Amniotic stem cell (primary cell): ENCODE data around the gene SLC6A16.
"Not testable (repeated sequence)": the region's sequence is repeated elsewhere in the genome, so short reads cannot be mapped to it uniquely, and the experiment has no call there.

Experiments used
- DNase-seq: peaks from one replicate; lab custom pipeline; 2025; lab: John Stamatoyannopoulos, UW

The SLC6A16 gene

DNA sequence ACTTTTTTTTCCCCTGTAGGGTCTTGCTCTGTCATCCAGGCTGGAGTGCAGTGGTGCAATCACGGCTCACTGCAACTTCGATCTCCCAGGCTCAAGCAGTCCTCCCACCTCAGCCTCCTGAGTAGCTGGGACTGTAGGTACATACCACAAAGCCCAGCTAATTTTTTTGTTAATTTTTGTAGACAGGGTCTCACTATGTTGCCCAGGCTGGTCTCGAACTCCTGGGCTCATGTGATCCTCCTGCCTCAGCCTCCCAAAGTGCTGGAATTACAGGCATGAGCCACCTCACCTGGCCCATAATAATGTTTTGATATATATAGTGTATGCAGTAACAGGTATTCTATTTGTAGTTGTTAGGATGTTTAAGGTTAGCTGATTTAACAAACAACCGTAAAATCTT is 6.2 kb upstream of the SLC6A16 start:
- DNase-seq = not testable (repeated sequence)

DNA sequence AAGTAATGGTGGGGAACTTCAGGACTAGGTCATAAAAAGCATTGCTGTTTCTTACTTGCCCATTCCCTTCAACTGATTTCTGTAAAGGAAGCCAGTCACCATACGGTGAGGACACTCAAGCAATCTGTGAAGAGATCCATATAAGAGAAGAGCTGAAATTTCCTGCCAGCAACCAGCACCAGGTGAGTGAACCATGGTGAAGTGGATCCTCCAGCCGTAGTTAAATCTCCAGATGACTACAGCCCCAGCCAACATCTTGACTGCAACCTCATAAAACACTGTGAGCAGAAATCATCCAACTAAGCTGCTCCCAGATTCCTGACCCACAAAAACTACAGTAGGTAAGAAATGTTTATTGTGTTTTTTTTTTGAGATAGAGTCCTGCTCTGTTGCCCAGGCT is 3.8 kb upstream of the SLC6A16 start:
- DNase-seq = no peak

DNA sequence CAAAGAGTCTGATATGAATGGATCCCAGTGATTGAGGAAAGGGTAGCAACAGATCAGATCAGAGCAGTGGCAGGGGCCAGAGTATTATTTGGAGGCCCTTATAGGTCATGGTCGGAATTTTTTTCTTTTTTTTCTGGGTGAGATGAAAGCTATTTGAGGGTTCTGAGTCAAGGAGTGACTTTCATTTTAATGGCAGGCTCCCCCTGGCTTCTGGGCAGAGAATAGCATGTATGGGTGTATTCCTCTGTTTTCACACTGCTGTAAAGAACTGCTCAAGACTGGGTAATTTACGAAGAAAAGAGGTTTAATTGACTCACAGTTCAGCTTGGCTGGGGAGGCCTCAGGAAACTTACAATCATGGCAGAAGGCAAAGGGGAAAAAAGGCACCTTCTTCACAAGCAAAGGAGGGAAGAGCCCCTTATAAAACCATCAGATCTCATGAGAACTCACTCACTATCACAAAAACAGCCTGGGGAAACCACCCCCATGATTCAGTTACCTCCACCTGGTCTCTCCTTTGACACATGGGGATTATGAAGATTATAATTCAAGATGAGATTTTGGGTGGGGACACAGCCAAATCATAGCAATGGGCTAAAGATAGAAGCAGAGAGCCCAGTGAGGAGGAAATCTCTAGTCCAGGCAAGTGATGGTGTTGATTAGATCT is 3.0 kb upstream of the SLC6A16 start:
- DNase-seq = no peak

DNA sequence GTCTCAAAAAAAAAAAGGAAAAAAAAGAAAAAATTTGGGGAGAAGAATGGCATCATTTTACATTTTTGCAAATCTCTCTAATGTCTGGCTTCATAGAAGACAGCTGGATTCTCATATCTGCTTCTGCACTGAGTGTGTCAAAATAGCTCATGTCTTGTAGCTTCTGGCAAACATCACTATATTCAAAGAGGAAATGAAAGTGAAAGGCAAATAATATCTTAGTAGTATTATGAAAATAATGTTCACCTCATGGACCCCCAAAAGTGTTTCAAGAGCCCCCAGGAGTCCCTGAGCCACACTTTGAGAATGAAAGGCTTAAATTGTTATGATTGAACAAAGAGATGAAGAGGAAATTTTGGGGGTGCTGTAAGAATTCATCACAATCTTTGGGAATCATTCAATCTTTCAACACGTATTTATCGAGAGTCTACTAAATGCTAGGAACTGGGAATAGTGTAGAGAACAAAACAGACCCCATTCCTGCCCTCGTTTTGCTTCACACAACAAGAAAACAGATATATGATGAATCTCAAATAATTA is 1.2 kb upstream of the SLC6A16 start:
- DNase-seq = no peak

DNA sequence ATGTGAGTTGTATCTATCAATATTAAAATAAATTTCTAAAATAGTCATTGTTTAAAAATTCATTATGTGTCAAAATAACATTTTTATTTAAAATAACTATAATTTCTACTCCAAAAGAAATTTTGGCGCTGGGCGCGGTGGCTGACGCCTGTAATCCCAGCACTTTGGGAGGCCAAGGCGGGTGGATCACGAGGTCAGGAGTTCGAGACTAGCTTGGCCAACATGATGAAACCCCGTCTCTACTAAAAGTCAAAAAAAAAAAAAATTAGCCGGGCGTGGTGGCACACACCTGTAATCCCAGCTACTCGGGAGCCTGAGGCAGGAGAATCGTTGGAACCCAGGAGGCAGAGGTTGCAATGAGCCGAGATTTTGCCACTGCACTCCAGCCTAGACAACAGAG is 765 bp upstream of the SLC6A16 start:
- DNase-seq = not testable (repeated sequence)

DNA sequence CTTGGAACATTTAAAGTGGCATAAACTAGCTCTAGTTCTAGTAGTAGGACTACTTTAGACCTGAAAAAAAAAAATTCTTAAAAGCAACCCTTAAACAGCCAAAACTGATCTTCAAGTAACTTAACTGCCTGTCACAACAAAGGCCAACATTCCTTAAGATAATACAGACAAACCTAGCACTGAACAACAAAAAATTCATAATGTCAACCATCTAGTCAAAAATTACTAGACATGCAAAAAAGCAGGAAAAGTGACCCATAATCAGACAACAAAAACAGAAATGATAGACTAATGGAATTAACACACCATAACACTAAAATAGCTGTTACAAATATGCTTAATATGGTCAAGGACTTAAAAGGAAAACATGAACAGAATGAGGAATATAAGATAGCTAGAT is 6.7 kb downstream of the SLC6A16 start:
- no peak for DNase-seq

DNA sequence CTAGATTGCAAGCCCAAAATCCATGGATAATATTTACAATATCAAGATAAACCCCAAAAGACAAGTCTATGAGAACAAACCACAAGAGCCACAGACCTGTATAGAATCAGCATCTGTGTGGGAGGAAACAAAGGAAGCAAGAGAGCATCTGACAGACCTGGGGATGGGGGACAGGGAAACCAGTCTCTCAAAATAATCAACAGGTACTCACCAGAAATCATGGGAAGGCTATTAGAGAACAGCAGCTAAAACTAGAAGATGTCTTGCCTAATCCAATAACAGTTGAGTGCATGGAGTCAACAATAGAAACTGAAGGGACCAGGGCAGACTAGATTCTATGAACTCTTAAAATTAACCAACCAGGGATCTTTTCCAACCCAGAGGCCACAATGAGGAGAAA is 8.7 kb downstream of the SLC6A16 start:
- no peak for DNase-seq

DNA sequence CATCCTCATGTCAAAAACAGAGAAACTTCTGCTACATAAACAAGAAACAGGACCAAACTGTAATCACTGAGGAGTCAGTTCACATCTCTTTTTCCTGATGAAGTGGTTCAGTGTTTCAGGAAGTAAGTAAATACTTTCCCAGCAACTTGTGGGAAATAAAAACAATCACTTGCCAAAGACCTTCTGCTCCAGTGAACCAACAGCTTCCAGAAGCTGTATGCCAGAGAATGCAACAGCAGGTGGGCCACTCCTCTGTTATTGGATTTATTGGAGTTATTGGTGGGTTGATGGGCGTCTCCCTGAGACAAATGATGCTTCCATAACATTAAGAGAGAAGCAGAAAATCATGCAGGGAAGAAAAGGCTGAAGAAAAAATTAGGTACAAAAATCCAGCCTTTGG is 9.9 kb downstream of the SLC6A16 start:
- DNase-seq = no peak

DNA sequence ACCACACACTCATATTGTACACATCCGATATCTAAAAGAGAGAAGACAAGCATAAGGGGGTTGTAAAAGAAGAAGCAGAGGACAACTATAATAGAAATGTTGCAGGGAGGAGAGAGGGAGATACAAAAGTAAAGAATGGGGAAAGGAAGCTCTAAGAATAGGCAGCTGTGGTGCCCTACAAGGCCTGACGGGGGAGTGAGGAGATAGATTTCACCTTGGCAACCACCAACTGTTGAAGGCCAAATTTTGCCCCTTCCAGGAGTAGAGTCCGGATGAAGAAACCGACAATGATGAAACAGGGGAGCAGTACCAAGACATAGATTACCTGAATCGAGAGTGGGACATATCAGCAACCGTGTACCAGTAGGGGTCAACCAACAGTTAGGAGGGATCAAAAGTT is 15.9 kb downstream of the SLC6A16 start:
- no peak for DNase-seq

DNA sequence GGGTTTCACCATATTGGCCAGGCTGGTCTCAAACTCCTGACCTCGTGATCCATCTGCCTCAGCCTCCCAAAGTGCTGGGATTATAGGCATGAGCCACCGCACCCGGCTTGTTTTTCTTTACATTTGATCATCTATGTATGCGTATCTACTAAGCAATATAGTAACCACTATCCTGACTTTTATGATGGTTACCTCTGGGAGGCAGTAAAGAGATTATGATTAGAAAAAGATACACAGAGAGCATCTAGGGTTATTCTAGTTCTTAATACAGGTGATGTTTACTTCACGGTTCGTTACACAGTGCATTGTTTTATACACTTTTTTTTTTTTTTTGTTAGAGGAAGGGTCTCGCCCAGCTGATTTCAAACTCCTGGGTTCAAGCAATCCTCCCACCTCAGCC is 18.3 kb downstream of the SLC6A16 start:
- not testable (repeated sequence) for DNase-seq

DNA sequence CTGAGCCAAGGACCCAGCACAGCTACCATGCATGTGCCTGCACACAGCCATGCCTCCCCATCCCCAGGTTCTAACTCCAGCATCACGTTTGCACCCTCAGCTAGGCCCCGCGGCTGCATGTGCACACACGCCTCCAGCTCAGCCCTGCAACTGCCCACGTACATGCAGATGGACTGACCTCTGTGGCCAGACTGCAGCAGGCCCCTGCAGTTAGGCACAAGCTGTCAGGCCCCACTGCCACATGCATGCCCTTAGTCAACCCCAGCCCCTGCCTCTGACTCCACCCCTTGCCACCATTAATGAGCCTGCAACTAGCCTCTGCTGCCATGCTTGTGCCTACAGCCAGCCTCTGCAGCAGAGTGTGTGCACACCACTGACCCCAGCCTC is 23.1 kb downstream of the SLC6A16 start:
- DNase-seq = no peak

DNA sequence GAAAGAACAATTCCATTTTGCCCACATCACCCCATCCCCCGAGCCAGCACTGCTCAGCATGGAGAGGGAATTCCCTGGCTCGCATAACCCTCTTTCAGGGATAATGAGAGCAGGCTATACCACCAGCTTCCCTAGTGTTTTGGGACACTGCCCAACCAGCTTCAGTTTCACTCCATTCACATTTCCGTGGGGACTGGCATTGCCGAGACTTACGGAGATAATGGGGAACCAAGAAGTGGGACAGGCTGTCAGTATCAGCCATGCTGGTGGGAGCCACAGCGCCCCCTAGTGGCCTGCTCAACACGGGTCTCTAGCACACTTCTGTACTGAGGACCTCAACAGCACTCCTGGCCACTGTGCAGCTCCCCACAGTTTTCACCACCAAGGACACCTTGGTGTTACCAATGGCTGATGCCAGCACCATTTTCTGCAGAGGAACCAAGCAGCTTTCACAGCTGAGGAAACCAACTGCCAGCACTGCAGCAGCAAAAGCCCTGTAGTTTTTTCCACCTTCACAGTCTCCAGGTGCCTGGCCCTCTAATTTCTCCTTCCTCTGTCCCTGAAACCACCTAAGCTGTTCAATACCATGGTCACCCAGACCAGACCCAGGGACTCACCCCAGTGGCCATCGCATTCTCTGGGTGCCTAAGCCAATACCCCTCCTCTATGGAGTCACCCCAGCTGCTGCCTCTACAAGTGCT is 23.7 kb downstream of the SLC6A16 start:
- DNase-seq = no peak

DNA sequence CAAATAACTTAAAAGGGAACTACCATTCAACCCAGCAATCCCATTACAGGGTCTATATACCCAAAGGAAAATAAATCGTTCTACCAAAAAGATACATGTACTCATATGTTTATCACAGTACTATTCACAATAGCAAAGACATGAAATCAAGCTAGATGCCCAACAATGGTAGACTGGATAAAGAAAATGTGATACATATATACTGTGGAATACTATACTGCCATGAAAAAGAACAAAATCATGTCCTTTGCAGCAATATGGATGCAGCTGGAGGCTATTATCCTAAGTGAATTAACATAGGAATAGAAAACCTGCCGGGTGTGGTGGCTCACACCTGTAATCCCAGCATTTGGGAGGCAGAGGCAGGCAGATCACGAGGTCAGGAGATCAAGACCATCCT is 26.3 kb downstream of the SLC6A16 start:
- not testable (repeated sequence) for DNase-seq

DNA sequence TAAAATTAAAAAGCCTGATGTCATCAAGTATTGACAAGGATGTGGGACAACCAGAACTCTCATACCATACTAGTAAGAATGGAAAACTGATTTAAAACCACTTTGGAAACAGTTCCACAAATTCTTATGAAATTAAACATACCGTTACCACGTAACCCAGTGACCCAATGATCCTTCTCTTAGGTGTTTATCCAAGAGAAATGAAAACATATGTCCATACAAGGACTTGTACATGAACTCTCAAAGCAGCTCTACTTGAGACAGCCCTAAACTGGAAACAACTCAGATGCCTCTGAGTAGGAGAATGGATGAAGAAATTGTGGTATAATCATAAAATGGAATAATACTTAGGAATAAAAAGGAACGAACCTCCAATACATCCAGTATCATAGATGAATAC is 27.6 kb downstream of the SLC6A16 start:
- DNase-seq = no peak

DNA sequence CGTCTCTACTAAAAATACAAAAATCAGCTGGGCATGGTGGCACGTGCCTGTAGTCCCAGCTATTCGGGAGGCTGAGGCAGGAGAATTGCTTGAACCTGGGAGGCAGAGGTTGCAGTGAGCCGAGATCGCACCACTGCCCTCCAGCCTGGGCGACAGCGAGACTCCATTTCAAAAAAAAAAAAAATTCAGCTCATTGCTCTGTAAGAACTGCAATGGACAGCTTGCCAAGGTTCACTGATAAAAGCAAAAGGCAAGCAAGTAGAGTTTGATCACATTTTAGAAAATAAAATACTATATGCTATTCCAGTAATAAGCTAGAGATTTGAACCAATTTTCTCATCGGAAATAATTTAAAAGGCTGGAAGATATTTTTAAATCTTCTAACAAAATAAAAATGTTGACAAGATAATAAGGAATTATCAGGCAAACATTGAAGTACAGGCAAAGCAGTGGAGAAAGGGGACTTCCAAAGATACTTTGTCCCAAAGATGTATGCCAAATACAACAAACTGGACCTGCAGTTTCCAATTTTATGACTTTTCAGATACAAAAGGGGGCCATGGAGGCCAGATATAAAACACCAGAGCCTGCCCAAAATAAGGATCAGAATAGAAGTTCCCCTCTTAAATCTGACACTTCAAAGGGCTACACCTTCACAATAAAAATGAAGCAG is 29.6 kb downstream of the SLC6A16 start:
- no peak for DNase-seq

DNA sequence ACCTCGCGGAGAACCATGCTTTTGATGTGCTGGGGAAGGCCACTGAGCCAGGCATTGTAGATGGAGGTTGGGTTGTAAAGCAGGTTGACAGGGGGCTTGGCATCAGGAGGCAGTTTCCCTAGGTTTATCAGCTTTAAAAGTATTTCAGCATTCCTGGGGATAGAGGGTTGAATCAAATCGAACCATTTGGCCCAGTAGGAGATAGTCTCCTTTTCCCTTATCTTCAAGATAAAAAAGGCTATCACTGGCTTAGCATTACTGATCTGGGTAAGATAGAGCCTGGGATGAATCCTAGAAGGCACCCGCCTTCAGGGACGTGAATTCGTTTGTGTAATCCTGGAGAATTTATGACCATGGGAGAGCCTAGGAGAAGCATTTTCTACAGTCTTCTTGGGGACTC is 30.6 kb downstream of the SLC6A16 start:
- no peak for DNase-seq

DNA sequence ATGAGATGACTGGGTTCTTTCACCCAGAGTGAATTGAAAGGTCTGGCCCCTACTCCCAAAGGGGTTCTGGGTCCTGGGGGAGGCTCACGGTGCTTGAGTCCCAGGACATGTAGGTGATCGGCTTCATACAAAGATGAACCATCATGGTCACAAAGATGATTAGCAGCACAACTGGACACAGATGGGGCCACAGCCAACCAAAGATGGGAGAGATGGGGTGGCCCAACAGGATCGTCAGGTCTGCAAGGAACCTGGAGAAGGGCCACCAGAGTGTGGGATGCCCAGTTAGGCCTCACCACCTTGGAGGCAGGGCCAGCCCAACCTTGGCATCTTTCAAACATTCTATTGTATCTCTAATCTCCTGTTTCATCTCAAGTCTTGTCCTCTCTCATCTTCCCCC is 34.5 kb downstream of the SLC6A16 start:
- DNase-seq = no peak

DNA sequence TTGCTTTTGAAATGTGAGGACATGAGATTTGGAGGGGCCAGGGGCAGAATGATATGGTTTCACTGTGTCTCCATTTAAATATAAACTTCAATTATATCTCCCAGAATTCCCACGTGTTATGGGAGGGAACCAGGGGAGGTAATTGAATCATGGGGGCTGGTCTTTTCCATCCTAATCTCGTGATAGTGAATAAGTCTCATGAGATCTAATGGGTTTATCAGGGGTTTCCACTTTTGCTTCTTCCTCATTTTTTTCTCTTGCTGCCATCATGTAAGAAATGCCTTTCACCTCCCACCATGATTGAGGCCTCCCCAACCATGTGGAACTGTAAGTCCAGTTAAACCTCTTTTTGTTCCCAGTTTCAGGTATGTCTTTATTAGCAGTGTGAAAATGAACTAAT is 35.7 kb downstream of the SLC6A16 start:
- DNase-seq = not testable (repeated sequence)

DNA sequence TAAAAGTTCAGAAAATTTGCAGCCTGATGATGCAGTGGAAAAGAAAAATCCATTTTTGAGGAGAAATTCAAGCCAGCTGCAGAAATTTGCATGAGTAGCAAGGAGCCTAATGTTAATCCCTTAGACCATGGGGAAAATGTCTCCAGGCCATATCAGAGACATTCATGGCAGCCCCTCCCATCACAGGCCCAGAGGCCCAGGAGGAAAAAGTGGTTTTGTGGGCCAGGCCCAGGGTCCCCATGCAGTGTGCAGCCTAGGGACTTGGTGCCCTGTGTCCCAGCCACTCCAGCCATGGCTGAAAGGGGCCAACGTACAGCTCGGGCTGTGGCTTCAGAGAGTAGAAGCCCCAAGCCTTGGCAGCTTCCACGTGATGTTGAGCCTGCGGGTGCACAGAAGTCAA is 36.8 kb downstream of the SLC6A16 start:
- DNase-seq = not testable (repeated sequence)

DNA sequence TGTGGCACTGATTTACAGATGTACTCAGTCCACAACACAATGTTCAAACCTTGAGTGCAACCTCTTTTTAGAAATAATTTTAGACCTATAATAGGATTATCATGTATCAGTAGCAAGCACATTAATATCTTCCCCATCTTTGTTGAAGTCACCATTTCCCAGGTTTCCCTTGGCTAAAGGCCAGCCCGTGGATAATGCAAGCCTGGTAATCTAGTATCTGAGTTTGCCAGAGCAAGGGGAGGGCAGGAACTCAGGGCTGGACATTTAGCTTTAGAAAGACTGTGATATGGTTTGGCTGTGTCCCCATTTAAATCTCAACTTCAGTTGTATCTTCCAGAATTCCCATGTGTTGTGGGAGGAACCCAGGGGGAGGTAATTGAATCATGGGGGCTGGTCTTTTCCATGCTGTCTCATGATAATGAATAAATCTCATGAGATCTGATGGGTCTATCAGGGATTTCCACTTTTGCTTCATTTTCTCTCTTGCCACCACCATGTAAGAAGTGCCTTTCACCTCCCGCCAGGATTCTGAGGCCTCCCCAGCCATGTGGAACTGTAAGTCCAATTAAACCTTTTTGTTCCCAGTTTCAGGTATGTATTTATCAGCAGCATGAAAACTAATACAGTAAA is 37.7 kb downstream of the SLC6A16 start:
- no peak for DNase-seq

DNA sequence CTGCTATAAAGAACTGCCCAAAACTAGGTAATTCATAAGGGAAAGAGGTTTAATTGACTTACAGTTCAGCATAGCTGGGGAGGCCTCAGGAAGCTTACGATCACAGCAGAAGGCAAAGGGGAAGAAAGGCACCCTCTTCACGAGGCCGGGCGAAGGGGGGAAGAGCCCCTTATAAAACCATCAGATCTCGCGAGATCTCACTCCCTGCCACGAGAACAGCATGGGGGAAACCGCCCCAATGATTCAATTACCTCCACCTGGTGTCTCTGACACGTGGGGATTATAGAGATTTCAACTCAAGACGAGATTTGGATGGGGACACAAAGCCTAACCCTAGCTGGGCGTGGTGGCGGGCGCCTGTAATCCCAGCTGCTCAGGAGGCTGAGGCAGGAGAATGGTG is 42.8 kb downstream of the SLC6A16 start:
- no peak for DNase-seq

DNA sequence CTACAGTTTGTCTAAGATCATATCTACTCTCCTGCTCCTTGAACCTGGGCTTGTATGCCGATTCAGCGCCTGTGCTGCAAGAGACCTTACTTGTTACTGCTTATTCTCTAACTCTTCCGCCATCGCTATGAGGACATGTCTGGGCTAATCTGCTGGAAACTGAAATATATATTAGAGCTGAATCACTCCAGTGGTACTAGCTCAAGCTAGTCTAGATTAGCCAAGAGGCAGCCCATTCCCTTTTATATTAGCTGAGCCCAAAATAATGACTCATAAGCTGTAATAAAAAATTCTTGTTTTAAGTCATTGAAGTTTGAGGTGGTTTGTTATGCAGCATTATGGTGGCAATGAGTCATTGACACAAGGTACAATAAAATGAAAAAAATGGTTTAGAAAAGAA is 52.8 kb downstream of the SLC6A16 start:
- no peak for DNase-seq
